ENCODE data around the gene NAPG. TPM values are rescaled to one million over a fixed set of nuclear protein-coding genes. Genes with fewer than 3 reads are reported as not detected.

The NAPG gene
- total and polyA plus RNA-seq, 10 of the 15 experiments (the other 5 are each of a cell fraction or from before 2014, with no cell fraction given): 20.5 to 34.8 (median 24.0) TPM

DNA sequence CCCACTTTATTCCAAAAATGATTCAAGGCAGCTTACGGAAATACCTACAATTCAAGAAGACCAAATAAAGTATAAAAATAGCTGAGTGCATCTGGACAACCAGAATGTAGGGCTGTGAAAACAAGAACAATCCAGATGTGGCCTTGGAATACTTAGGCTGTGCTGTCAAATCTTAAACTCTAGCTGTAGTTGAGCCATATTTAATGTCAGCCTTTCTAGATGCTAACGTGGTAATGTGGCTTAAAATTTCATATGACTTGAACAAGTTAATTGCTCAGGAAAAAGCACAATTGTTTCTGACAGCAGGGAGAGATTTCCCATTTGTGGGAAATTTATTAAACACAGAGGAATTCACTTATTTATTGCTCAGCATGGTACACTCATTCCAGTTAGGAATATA, 14.6 kb upstream of the NAPG start:
- in situ Hi-C loops (cut with MboI): no loop called here
- Histone ChIP-seq H3K4me2 (ENCODE audit: control insufficient read depth, insufficient read depth) (no peak overlapping the region), H3K9ac (ENCODE audit: control insufficient read depth, insufficient read depth, low read length) (no peak overlapping the region), H3K79me2 (ENCODE audit: control insufficient read depth, insufficient read depth, low read length) (no peaks in the 10 kb centered on the region), H3K27me3 (replicated peaks in 1 of 2; ENCODE audit: control insufficient read depth in 2 of 2, insufficient read depth in 2 of 2, low read length in 1 of 2) (peaks cover 1 to 3% of the 10 kb centered on the region in 2 experiments; a peak in 1 of 4 replicates), H3K36me3 (ENCODE audit: control insufficient read depth in 2 of 2, insufficient read depth in 2 of 2, low read length in 1 of 2) (no peaks in the 10 kb centered on the region), H3K27ac (ENCODE audit: control insufficient read depth, insufficient read depth) (no peak overlapping the region), H3K4me3 (no peak overlapping the region), H3K4me1 (ENCODE audit: control insufficient read depth, insufficient read depth, low read length) (no peaks in the 10 kb centered on the region), H4K20me1 (ENCODE audit: control insufficient read depth, insufficient read depth) (no peaks in the 10 kb centered on the region), H2AFZ (ENCODE audit: control insufficient read depth, low read depth, low read length) (no peak overlapping the region), H3K9me3 (replicated peaks; ENCODE audit: control insufficient read depth, insufficient read depth, low read length) (no peaks in the 10 kb centered on the region; the same call in 2 of the 3 replicates)
- WGBS (ENCODE audit: insufficient coverage, insufficient replicate concordance, low lambda C conversion rate, missing lambda C conversion rate): 0% methylated on average over 2 of the region's 2 CpGs
- DNase-seq (ENCODE audit: low read depth, low spot score) (no peak), FAIRE-seq (no peak), ATAC-seq (no peak)
- intact Hi-C loops (cut with micrococcal nuclease; ENCODE audit: unreplicated experiment): no loop called here
- TF ChIP-seq, protein P1, sequence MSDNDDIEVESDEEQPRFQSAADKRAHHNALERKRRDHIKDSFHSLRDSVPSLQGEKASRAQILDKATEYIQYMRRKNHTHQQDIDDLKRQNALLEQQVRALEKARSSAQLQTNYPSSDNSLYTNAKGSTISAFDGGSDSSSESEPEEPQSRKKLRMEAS (IDR thresholded peaks at IDR 0.05; ENCODE audit: low read depth, low read length): no peak
- TF ChIP-seq ETV6 (conservative IDR thresholded peaks at IDR 0.05 in 1 of 2, IDR thresholded peaks at IDR 0.05 in 1 of 2; ENCODE audit: borderline replicate concordance in 1 of 2, low read depth in 1 of 2): no peak
- no peak for TF ChIP-seq MEF2A (IDR thresholded peaks at IDR 0.05; ENCODE audit: insufficient read depth, low read depth, low read length)
- no peak for TF ChIP-seq ZZZ3 (IDR thresholded peaks at IDR 0.05; ENCODE audit: control insufficient read depth, insufficient read length, low read depth)
- TF ChIP-seq, protein P2, sequence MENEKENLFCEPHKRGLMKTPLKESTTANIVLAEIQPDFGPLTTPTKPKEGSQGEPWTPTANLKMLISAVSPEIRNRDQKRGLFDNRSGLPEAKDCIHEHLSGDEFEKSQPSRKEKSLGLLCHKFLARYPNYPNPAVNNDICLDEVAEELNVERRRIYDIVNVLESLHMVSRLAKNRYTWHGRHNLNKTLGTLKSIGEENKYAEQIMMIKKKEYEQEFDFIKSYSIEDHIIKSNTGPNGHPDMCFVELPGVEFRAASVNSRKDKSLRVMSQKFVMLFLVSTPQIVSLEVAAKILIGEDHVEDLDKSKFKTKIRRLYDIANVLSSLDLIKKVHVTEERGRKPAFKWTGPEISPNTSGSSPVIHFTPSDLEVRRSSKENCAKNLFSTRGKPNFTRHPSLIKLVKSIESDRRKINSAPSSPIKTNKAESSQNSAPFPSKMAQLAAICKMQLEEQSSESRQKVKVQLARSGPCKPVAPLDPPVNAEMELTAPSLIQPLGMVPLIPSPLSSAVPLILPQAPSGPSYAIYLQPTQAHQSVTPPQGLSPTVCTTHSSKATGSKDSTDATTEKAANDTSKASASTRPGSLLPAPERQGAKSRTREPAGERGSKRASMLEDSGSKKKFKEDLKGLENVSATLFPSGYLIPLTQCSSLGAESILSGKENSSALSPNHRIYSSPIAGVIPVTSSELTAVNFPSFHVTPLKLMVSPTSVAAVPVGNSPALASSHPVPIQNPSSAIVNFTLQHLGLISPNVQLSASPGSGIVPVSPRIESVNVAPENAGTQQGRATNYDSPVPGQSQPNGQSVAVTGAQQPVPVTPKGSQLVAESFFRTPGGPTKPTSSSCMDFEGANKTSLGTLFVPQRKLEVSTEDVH (IDR thresholded peaks at IDR 0.05; ENCODE audit: low read depth, partially characterized antibody): no peak
- no peak for TF ChIP-seq HCFC1 (IDR thresholded peaks at IDR 0.05; ENCODE audit: low read length)
- TF ChIP-seq, protein P3, sequence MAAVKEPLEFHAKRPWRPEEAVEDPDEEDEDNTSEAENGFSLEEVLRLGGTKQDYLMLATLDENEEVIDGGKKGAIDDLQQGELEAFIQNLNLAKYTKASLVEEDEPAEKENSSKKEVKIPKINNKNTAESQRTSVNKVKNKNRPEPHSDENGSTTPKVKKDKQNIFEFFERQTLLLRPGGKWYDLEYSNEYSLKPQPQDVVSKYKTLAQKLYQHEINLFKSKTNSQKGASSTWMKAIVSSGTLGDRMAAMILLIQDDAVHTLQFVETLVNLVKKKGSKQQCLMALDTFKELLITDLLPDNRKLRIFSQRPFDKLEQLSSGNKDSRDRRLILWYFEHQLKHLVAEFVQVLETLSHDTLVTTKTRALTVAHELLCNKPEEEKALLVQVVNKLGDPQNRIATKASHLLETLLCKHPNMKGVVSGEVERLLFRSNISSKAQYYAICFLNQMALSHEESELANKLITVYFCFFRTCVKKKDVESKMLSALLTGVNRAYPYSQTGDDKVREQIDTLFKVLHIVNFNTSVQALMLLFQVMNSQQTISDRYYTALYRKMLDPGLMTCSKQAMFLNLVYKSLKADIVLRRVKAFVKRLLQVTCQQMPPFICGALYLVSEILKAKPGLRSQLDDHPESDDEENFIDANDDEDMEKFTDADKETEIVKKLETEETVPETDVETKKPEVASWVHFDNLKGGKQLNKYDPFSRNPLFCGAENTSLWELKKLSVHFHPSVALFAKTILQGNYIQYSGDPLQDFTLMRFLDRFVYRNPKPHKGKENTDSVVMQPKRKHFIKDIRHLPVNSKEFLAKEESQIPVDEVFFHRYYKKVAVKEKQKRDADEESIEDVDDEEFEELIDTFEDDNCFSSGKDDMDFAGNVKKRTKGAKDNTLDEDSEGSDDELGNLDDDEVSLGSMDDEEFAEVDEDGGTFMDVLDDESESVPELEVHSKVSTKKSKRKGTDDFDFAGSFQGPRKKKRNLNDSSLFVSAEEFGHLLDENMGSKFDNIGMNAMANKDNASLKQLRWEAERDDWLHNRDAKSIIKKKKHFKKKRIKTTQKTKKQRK (IDR thresholded peaks at IDR 0.05; ENCODE audit: low read depth, low read length): no peak
- no peak for TF ChIP-seq RUNX3 (IDR thresholded peaks at IDR 0.05; ENCODE audit: low read length)
- TF ChIP-seq ZNF207 (IDR thresholded peaks at IDR 0.05; ENCODE audit: borderline replicate concordance): no peak
- no peak for TF ChIP-seq SP1 (IDR thresholded peaks at IDR 0.05; ENCODE audit: low read depth, low read length)
- TF ChIP-seq CEBPB (IDR thresholded peaks at IDR 0.05; ENCODE audit: borderline replicate concordance in 1 of 2, low read depth in 2 of 2, low read length in 2 of 2): no peak
- TF ChIP-seq SMAD1 (IDR thresholded peaks at IDR 0.05; ENCODE audit: low read depth, partially characterized antibody): no peak
- TF ChIP-seq NR2C1 (IDR thresholded peaks at IDR 0.05): no peak
- ChIA-PET SMC1A (ENCODE audit: uncharacterized antibody, unreplicated experiment) (interaction anchor here (1.5 kb wide), 1 partner anchor 14 kb away, joined by 4 read pairs; no protein-coding TSS in a partner anchor), RAD21 (ENCODE audit: unreplicated experiment) (no interaction called here), CTCF (interaction anchor here (1.2 kb wide), 1 partner anchor 11 kb away, joined by 3 read pairs; no protein-coding TSS in a partner anchor), POLR2A (no interaction called here)
- BruUV-seq (replicated peaks): no TSS peak

Data from GM12878 (cell line).